Caco-2 (cell line): ENCODE data around the gene SH3RF2. TPM values are rescaled to one million over a fixed set of nuclear protein-coding genes. Genes with fewer than 3 reads are reported as not detected.

ENCODE experiments used
- BruUV-seq: library from RNA; stranded (reverse); fragments of 400-500 nt; replicated peaks from 2 replicates; lab custom pipeline; 2021; lab: Mats Ljungman, UMichigan
- CTCF ChIA-PET: fragments of 300-600 bp; sonication (Branson Sonifier 250); formaldehyde crosslinking; loops from one replicate; lab custom pipeline; 2022; ENCODE audit warnings: antibody characterized with exemption; lab: Charles Lee
- POLR2A ChIA-PET: fragments of 300-600 bp; sonication (Branson Sonifier 250); formaldehyde crosslinking; loops from one replicate; lab custom pipeline; 2022; ENCODE audit warnings: antibody characterized with exemption; lab: Charles Lee
- DNase-seq, 2 experiments: peaks; one replicate each; pipeline versions ENCODE4 v3.0.0 to v3.0.0-alpha.2; 2020 to 2022
- H3K27me3 ChIP-seq: replicated peaks from 2 replicates; pipeline ENCODE4 v1.6.0; 2011; ENCODE audit warnings: low read length; ENCODE audit not compliant: control insufficient read depth, insufficient read depth
- H3K36me3 ChIP-seq: 2 replicates; pipeline ENCODE4 v1.5.1; 2011; ENCODE audit warnings: low read length; ENCODE audit not compliant: control insufficient read depth, insufficient read depth
- H3K4me1 ChIP-seq: fragments of 250-450 bp; sonication (Bioruptor Pico); 2 replicates; pipeline ENCODE4 v1.5.1; 2020; ENCODE audit warnings: mild to moderate bottlenecking
- H3K4me3 ChIP-seq: 2 replicates; pipeline ENCODE4 v1.5.1; 2011; ENCODE audit warnings: low read depth, mild to moderate bottlenecking, control low read depth, low read length
- H3K9me3 ChIP-seq: fragments of 250-450 bp; sonication (Bioruptor Pico); 2 replicates; pipeline ENCODE4 v1.5.1; 2020; ENCODE audit warnings: mild to moderate bottlenecking, moderate library complexity
- H3K27ac Mint-ChIP-seq: one replicate; pipeline ENCODE4 v1.8.0; 2022; ENCODE audit warnings: mixed read lengths; ENCODE audit not compliant: unreplicated experiment
- H3K27me3 Mint-ChIP-seq: one replicate; pipeline ENCODE4 v1.8.0; 2022; ENCODE audit warnings: mixed read lengths; ENCODE audit not compliant: insufficient read depth, unreplicated experiment
- H3K36me3 Mint-ChIP-seq: one replicate; pipeline ENCODE4 v1.8.0; 2022; ENCODE audit warnings: mild to moderate bottlenecking, mixed read lengths; ENCODE audit not compliant: insufficient read depth, unreplicated experiment
- H3K4me1 Mint-ChIP-seq: one replicate; pipeline ENCODE4 v1.8.0; 2022; ENCODE audit warnings: low read depth, mixed read lengths; ENCODE audit not compliant: unreplicated experiment
- H3K4me3 Mint-ChIP-seq: one replicate; pipeline ENCODE4 v1.8.0; 2022; ENCODE audit warnings: mild to moderate bottlenecking, moderate library complexity, mixed read lengths; ENCODE audit not compliant: unreplicated experiment
- H3K9me3 Mint-ChIP-seq: one replicate; pipeline ENCODE4 v1.8.0; 2022; ENCODE audit warnings: mixed read lengths; ENCODE audit not compliant: unreplicated experiment
- intact Hi-C: fragments of 100-400 bp; cut with micrococcal nuclease; formaldehyde crosslinking; loops from one replicate; pipeline ENCODE4 v1.10.0; 2022; ENCODE audit not compliant: unreplicated experiment
- total RNA-seq: library from RNA; stranded (reverse); gene quantifications from 2 replicates; pipeline ENCODE4 v1.2.3, GENCODE V29; 2022
- TF ChIP-seq, protein P1 (sequence below), 2 experiments: fragments of 200-600 bp in 1 of 2; IDR thresholded peaks; 1 replicate in 1 of 2; 2 replicates in 1 of 2; pipeline versions ENCODE4 v1.5.1 to v1.8.0; 2011 to 2022; ENCODE audit warnings: antibody characterized with exemption in 1 of 2, control low read depth in 1 of 2, inconsistent platforms in 1 of 2, low read depth in 1 of 2, low read length in 1 of 2, mild to moderate bottlenecking in 1 of 2, moderate library complexity in 1 of 2; ENCODE audit not compliant: insufficient read depth in 1 of 2, severe bottlenecking in 1 of 2, unreplicated experiment in 1 of 2

Gene SH3RF2
- total RNA-seq, 1 experiment from 2014 or later, result 49.4 TPM

- Histone ChIP-seq H3K9me3 (no peaks in the 10 kb centered on the region), H3K4me1 (no peaks in the 10 kb centered on the region; the same call in 1 of the 2 replicates), H3K4me3 (no peak overlapping the region), H3K27me3 (no peaks in the 10 kb centered on the region), H3K36me3 (peaks cover 1% of the 10 kb centered on the region)
- intact Hi-C loops, result no loop called here
- H3K27me3 Mint-ChIP-seq, result no peaks in the 10 kb centered on the region
- no peak for DNase-seq
- H3K36me3 Mint-ChIP-seq, result peaks cover 65% of the 10 kb centered on the region
- ChIA-PET POLR2A (no interaction called here), CTCF (no interaction called here)
- no peaks in the 10 kb centered on the region for H3K9me3 Mint-ChIP-seq
- no peak overlapping the region for H3K4me3 Mint-ChIP-seq
- BruUV-seq, result no TSS peak
- peaks cover 12% of the 10 kb centered on the region for H3K4me1 Mint-ChIP-seq
- no peak overlapping the region for H3K27ac Mint-ChIP-seq
- TF ChIP-seq, protein P1, sequence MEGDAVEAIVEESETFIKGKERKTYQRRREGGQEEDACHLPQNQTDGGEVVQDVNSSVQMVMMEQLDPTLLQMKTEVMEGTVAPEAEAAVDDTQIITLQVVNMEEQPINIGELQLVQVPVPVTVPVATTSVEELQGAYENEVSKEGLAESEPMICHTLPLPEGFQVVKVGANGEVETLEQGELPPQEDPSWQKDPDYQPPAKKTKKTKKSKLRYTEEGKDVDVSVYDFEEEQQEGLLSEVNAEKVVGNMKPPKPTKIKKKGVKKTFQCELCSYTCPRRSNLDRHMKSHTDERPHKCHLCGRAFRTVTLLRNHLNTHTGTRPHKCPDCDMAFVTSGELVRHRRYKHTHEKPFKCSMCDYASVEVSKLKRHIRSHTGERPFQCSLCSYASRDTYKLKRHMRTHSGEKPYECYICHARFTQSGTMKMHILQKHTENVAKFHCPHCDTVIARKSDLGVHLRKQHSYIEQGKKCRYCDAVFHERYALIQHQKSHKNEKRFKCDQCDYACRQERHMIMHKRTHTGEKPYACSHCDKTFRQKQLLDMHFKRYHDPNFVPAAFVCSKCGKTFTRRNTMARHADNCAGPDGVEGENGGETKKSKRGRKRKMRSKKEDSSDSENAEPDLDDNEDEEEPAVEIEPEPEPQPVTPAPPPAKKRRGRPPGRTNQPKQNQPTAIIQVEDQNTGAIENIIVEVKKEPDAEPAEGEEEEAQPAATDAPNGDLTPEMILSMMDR (IDR thresholded peaks at IDR 0.05; ENCODE audit: insufficient read depth in 1 of 2, low read depth in 1 of 2, low read length in 1 of 2, severe bottlenecking in 1 of 2, unreplicated experiment in 1 of 2), result no peak
These were observed 65.3 kb downstream of the SH3RF2 start for GRCh38 chr5:146001544-146002190.

DNA sequence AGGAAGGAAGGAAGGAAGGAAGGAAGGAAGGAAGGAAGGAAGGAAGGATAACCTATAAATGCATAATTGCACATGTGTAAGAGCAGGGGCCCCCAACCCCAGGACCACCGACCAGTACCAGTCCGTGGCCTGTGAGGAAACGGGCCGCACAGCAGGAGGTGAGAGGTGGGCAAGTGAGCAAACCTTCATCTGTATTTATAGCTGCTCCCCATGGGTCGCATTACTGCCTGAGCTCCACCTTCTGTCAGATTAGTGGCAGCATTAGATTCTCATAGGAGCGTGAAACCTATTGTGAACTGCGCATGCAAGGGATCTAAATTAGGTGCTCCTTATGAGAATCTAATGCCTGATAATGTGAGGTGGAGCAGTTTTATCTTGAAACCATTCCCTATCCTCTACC is 66.1 kb downstream of the SH3RF2 start:
- intact Hi-C loops, result no loop called here
- Histone ChIP-seq H3K27me3 (no peaks in the 10 kb centered on the region), H3K36me3 (peaks cover 5% of the 10 kb centered on the region), H3K4me1 (no peaks in the 10 kb centered on the region; the same call in 1 of the 2 replicates), H3K9me3 (no peaks in the 10 kb centered on the region), H3K4me3 (no peak overlapping the region)
- Mint-ChIP-seq H3K4me1 (peaks cover 19% of the 10 kb centered on the region), H3K27ac (no peak overlapping the region), H3K36me3 (peaks cover 66% of the 10 kb centered on the region), H3K9me3 (no peaks in the 10 kb centered on the region), H3K4me3 (no peak overlapping the region), H3K27me3 (no peaks in the 10 kb centered on the region)
- TF ChIP-seq, protein P1 (IDR thresholded peaks at IDR 0.05; ENCODE audit: insufficient read depth in 1 of 2, low read depth in 1 of 2, low read length in 1 of 2, severe bottlenecking in 1 of 2, unreplicated experiment in 1 of 2), result no peak
- no peak for DNase-seq
- ChIA-PET CTCF (no interaction called here), POLR2A (no interaction called here)
- BruUV-seq, result no TSS peak

- peaks cover 5% of the 10 kb centered on the region for H3K36me3 ChIP-seq
These were observed 67.5 kb downstream of the SH3RF2 start for GRCh38 chr5:146003852-146004251.

More at GRCh38 chr5:146003852-146004251, 67.5 kb downstream of the SH3RF2 start:
- H3K4me1 Mint-ChIP-seq, result peaks cover 19% of the 10 kb centered on the region
- Histone ChIP-seq H3K4me3 (no peak overlapping the region), H3K4me1 (no peaks in the 10 kb centered on the region; the same call in 1 of the 2 replicates), H3K9me3 (no peaks in the 10 kb centered on the region), H3K27me3 (no peaks in the 10 kb centered on the region)
- TF ChIP-seq, protein P1 (IDR thresholded peaks at IDR 0.05; ENCODE audit: insufficient read depth in 1 of 2, low read depth in 1 of 2, low read length in 1 of 2, severe bottlenecking in 1 of 2, unreplicated experiment in 1 of 2), result no peak
- POLR2A ChIA-PET, result no interaction called here
- H3K9me3 Mint-ChIP-seq, result no peaks in the 10 kb centered on the region
- intact Hi-C loops, result no loop called here
- no peaks in the 10 kb centered on the region for H3K27me3 Mint-ChIP-seq
- peaks cover 60% of the 10 kb centered on the region for H3K36me3 Mint-ChIP-seq
- no peak overlapping the region for H3K27ac Mint-ChIP-seq
- no peak overlapping the region for H3K4me3 Mint-ChIP-seq
- no peak for DNase-seq
- no TSS peak for BruUV-seq
- CTCF ChIA-PET, result no interaction called here
